SK-N-MC (cell line): Measurements from ENCODE around the gene ANKRD10.

Experiments used
- EZH2 ChIP-seq: fragments of 200-600 bp; sonication (generic); IDR thresholded peaks from one replicate; pipeline ENCODE4 v1.6.1; 2017; ENCODE audit warnings: antibody characterized with exemption
- FOXP2 ChIP-seq: optimal IDR thresholded peaks from 2 replicates; pipeline ENCODE3; 2011; ENCODE audit warnings: mild to moderate bottlenecking, moderate library complexity; ENCODE audit not compliant: insufficient read depth; ENCODE audit errors: extremely low read length, control extremely low read depth
- POLR2AphosphoS5 ChIP-seq: IDR thresholded peaks from 2 replicates; pipeline ENCODE4 v1.6.1; 2012; ENCODE audit warnings: mild to moderate bottlenecking, low read depth, low read length, borderline replicate concordance

DNA sequence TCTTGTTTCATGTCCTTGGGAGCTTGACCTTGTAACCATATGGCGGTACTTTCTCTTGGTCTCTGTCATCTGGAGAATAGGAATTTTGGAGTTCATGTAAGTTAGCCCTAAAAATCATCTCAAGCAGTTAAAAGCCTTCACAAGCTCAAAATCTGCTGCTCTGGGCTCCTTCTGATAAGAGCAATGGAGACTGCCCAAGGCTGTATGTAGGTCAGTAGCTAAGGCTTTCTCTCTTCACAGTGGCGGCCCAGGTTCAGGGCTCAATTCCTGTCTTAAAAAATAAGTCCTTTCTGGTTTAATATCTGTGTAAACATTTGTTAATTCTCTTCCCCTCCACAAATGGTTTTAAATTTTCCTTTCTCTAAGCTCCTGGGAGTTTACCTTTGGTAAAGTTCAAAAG lies 45.3 kb upstream of the ANKRD10 start:
- TF ChIP-seq EZH2: no peak
- TF ChIP-seq POLR2AphosphoS5: no peak
- TF ChIP-seq FOXP2: no peak
